Subcutaneous abdominal adipose tissue (tissue), 5 donors: ENCODE measurements around the gene UBE2D2.
"Not testable (repeated sequence)": the region's sequence is repeated elsewhere in the genome, so short reads cannot be mapped to it uniquely, and the experiment has no call there.

Experiments
- H3K27ac ChIP-seq: one replicate; pipeline ENCODE4 v1.7.0; 2013; ENCODE audit warnings: low read depth, mild to moderate bottlenecking, inconsistent platforms, low read length, moderate library complexity
- H3K27me3 ChIP-seq, 5 donors: one replicate each; pipeline ENCODE4 v1.7.0; 2013; ENCODE audit warnings: low read length in 5 of 5, inconsistent platforms in 1 of 5; ENCODE audit not compliant: control insufficient read depth in 5 of 5, insufficient read depth in 4 of 5
- H3K36me3 ChIP-seq, 5 donors: one replicate each; pipeline ENCODE4 v1.7.0; 2013; ENCODE audit warnings: low read length in 5 of 5; ENCODE audit not compliant: control insufficient read depth in 5 of 5, insufficient read depth in 5 of 5
- H3K4me1 ChIP-seq, 5 donors: one replicate each; pipeline ENCODE4 v1.7.0; 2013; ENCODE audit warnings: low read length in 5 of 5, mild to moderate bottlenecking in 3 of 5, moderate library complexity in 1 of 5; ENCODE audit not compliant: control insufficient read depth in 5 of 5, insufficient read depth in 5 of 5
- H3K4me3 ChIP-seq, 5 donors: one replicate each; pipeline ENCODE4 v1.7.0; 2013; ENCODE audit warnings: low read length in 5 of 5, low read depth in 1 of 5
- H3K9ac ChIP-seq, 5 donors: one replicate each; pipeline ENCODE4 v1.7.0; 2013; ENCODE audit warnings: low read length in 5 of 5, mild to moderate bottlenecking in 4 of 5, moderate library complexity in 3 of 5
- H3K9me3 ChIP-seq, 5 donors: one replicate each; pipeline ENCODE4 v1.7.0; 2013; ENCODE audit warnings: low read length in 5 of 5; ENCODE audit not compliant: control insufficient read depth in 5 of 5
- donor health status: healthy.
- donor health status: healthy.
- donor health status: healthy.
- donor health status: healthy.
- donor health status: healthy.

UBE2D2 gene

DNA sequence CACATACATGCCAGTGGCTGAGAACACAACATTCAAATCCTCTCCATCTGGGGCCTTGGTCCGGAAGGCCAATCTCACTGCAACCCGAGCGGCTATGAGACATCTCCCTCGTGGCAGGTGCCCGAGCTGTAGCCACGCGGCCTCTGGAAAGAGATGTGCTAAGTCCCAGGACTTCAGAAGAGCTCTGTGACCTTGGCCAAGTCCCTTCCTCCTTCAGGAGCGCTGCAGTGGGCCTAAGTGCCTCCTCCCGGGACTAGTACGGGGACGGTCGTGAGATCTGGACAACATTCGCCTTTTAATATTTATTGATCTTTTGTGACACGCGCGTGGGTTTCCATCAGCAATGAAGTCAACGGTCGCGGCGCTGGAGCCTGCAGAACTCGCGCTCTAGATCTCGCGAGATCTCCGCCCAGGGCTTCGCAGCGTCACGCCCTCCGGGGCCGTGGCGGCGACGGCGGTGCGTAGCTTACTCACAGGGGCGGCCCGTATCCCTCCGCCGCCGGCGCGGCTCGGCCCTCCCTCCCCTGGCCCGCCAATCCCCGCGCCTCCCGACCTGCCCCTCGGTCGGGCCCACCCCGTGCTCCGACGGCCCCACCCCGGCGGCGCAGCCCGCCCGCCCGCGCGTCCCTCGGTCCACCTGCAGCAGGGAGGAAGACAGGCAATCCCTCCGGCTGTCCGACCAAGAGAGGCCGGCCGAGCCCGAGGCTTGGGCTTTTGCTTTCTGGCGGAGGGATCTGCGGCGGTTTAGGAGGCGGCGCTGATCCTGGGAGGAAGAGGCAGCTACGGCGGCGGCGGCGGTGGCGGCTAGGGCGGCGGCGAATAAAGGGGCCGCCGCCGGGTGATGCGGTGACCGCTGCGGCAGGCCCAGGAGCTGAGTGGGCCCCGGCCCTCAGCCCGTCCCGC is at the start of gene UBE2D2:
Gene UBE2D2 (plus strand): TSS at position 588 of the 903 bp plus-strand sequence. CDS start 453 bp downstream, outside the sequence.
- Histone ChIP-seq H3K27ac (peak within 1 kb of the TSS; percentile 82), H3K9me3 (no peaks in the 10 kb centered on the region), H3K4me1 (peaks cover 11 to 41% (median 35%) of the 10 kb centered on the region in 5 donors), H3K9ac (peak within 1 kb of the TSS; percentile 63 to 97 (median 92)), H3K36me3 (no peaks in the 10 kb centered on the region), H3K27me3 (no peaks in the 10 kb centered on the region), H3K4me3 (peak within 1 kb of the TSS; percentile 84 to 92 (median 87))

DNA sequence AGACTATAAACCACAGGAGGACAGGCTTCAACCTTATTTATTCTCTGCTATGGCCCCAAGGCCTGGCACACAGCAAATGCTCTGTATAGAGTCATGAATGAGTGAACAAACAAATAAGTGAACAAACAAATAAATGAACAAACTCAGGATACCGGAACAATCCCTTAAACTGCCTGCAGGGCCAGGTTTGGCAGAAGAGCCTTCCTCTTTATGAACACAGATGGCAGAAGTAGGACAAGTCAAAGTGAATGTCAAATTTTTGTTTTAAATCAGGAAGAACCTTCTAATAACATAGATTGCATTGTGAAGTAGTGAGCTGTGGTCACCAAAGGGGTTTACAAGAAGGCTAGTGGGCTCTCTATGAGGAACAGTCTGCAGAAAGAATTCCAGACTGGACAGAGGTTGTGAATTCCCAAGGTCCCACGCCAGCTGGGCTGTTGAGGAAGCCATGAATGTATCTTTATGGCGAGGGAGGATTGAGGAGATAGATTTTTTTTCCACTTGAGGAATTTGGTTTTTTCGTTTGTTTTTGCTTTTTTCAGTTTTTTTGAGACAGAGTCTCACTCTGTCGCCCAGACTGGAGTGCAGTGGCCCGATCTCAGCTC is 48.3 kb upstream of the UBE2D2 start:
- Histone ChIP-seq H3K9me3 (no peaks in the 10 kb centered on the region), H3K27me3 (no peaks in the 10 kb centered on the region), H3K4me1 (peaks cover 0 to 6% (median 5%) of the 10 kb centered on the region in 5 donors), H3K36me3 (no peaks in the 10 kb centered on the region), H3K9ac (no peak overlapping the region), H3K4me3 (no peak overlapping the region), H3K27ac (no peak overlapping the region)

DNA sequence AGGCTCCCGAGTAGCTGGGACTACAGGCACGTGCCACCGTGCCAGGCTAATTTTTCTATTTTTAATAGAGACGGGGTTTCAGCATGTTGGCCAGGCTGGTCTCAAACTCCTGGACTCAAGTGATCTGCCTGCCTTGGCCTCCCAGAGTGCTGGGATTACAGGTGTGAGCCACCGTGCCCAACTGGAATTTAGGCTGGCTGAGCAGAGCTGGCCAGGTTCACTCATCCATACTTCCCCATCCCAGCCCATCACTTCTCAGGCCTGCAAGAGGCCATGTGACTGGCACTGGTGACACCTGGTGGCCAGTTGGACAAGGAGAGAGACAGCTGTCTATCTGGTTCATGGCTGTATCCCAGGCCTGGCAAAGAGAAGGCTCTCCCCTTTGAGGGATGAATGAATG is 47.7 kb upstream of the UBE2D2 start:
- not testable (repeated sequence) for H3K27ac ChIP-seq, H3K9ac ChIP-seq, H3K9me3 ChIP-seq, H3K36me3 ChIP-seq, H3K4me1 ChIP-seq, H3K4me3 ChIP-seq, H3K27me3 ChIP-seq

DNA sequence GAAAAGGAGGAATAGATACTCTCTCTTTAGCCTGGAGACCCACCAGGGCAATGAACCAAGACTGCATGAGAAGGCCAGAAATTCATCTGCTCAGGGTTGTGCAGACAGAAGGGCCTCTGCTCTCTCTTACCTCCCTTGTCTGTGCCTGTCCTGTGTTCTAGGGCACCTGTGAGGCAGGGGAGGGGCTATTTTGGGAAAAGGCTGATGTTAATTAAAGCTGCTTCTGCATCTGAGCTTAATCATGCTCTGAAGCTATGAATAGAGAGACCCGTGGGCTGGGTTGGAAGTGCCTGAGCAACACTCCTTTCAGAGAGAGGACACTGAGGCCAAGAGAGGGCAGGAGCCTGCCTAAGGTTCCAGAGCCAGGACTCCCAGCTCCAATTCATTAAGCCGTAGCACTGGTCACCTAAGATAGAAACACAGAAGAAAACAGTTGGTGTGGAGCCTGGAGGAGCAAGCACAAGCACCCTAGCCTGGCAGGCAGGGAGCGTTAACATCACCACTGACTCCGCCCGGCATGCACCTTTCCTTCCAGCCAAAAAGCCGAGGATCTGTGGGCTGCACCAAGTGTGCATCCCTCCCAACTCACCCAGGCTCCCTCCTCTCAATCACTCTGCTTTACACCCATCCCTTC is 47.2 kb upstream of the UBE2D2 start:
- Histone ChIP-seq H3K9me3 (no peaks in the 10 kb centered on the region), H3K9ac (no peak overlapping the region), H3K27ac (no peak overlapping the region), H3K4me1 (peaks cover 0 to 13% (median 12%) of the 10 kb centered on the region in 5 donors), H3K36me3 (no peaks in the 10 kb centered on the region), H3K4me3 (no peak overlapping the region), H3K27me3 (no peaks in the 10 kb centered on the region)

DNA sequence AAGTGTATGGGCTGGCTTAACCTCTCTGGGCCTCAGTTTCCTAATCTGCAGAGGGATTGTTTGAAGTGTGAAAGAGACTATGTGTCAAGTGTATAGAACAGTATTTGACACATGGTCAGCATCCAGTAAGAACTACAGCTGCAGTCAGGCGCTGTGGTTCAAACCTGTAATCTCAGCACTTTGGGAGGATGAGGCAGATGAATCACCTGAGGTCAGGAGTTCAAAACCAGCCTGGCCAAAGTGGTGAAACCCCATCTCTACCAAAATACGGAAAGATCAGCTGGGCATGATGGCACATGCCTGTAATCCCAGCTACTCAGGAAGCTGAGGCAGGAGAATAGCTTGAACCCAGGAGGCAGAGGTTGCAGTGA is 46.7 kb upstream of the UBE2D2 start:
- Histone ChIP-seq H3K27ac (no peak overlapping the region), H3K4me1 (peaks cover 0 to 13% (median 12%) of the 10 kb centered on the region in 5 donors), H3K36me3 (no peaks in the 10 kb centered on the region), H3K9me3 (no peaks in the 10 kb centered on the region), H3K9ac (no peak overlapping the region), H3K27me3 (no peaks in the 10 kb centered on the region), H3K4me3 (no peak overlapping the region)

DNA sequence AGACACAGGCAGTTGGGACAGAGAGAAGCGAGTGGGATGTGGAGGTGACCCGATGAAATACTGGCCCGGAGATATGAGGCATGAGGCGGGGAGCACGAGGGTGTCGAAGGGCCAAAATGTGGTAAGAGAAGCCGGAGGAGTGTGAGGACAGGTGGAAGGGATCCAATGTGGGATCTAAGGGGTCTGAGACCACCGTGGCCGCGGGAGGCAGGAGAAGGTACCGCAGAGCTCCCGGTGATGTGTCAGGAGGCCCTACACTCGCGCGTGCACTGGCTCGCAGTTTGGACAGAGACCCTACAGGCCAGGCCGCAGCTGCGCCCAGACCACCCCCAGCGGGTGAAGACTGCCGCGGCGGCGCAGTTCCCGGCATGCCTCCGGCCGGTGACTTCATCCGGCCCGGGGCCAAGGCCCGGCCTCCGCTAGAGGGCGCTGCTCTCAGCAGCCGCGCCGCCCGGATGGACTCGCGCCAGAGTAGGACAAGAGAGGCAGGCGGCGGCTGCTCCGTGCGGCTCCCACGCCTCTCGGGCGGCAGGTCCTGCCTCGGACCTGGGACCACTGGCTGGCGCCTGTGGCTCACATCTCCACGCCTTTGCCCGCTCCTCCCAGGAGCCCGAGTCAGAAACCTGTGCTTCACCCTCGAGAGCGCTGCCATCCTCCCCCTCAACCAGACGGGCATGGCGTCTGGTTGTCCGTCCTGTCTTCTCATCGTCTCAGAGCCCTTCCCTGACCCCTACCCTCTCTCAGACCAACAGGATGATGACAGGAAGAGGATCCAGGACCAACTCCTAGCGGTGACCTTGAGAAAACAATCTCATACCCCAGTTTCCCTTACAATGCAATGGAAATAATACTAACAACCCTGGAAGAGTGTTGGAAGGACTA is 43.2 kb upstream of the UBE2D2 start:
- H3K9ac ChIP-seq, result peak overlapping the region; percentile 61 to 99 (median 92)
- H3K9me3 ChIP-seq, result no peaks in the 10 kb centered on the region
- H3K27me3 ChIP-seq, result no peaks in the 10 kb centered on the region
- peak overlapping the region; percentile 74 for H3K27ac ChIP-seq
- no peaks in the 10 kb centered on the region for H3K36me3 ChIP-seq
- peak overlapping the region; percentile 69 to 89 (median 81) for H3K4me3 ChIP-seq
- H3K4me1 ChIP-seq, result peaks cover 0 to 12% (median 12%) of the 10 kb centered on the region in 5 donors

DNA sequence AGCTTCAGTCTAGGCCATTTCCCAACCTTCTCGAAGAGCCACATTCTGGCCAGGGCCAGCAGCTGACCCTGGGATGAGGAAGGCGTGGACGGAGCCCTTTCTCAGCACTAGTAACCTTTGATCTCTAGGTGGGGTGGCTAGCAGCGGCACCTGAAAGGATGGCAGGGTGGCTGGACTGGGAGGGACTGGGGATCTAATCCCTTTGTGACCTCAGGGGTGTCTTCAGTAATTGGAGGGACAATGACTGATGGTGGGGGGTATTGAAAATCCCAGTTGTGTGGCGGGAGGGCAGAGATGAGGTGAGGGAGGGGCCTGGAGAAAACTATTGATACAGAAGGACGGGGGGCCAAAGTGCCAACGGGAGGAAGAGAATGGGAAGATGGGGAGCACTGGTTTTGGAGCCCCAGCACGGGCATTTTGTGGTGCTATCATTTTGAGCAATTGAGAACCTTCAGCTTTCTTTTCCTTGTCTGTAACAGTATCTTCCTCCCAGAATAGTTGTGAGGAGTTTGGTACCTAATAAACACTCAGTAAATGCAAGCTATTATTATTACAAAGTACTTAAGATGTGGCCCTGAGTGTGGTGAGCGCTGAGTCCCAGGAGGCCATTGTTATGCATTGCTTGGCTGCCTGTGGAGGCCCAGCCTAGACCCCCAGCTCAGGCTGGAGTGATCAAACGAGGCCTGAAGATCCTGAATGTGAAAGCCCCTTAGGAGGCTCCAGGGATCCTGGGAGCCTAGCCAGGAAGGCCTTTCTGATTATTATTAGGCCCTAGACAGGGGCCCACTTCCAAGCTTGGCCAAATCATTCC is 37.3 kb upstream of the UBE2D2 start:
- no peaks in the 10 kb centered on the region for H3K9me3 ChIP-seq
- no peak overlapping the region for H3K9ac ChIP-seq
- no peaks in the 10 kb centered on the region for H3K36me3 ChIP-seq
- H3K27me3 ChIP-seq, result no peaks in the 10 kb centered on the region
- no peak overlapping the region for H3K27ac ChIP-seq
- no peak overlapping the region for H3K4me3 ChIP-seq
- no peaks in the 10 kb centered on the region for H3K4me1 ChIP-seq

DNA sequence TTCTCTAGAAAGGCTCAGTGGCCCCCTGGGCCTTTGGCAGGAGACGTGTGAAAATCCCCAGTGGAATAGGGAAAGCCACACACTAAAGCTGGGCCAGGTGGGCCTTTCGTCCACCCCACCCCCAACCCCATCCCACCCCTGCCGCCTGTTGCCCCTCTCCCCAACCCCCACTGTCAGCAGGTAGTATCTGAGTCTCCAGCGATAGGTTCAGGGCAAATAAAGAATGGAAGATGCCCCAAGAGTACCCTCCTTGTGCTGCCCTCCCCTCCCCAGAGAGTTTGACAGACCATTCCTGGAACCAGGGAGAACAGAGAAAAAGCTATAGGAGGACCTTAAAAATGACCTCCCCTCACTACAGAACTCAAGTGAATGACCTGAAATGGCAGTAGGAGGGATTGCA is 36.7 kb upstream of the UBE2D2 start:
- Histone ChIP-seq H3K9ac (no peak overlapping the region), H3K9me3 (no peaks in the 10 kb centered on the region), H3K4me3 (no peak overlapping the region), H3K27me3 (no peaks in the 10 kb centered on the region), H3K36me3 (no peaks in the 10 kb centered on the region), H3K4me1 (no peaks in the 10 kb centered on the region), H3K27ac (no peak overlapping the region)

- Histone ChIP-seq H3K27me3 (no peaks in the 10 kb centered on the region), H3K4me3 (no peak overlapping the region), H3K9me3 (no peaks in the 10 kb centered on the region), H3K36me3 (no peaks in the 10 kb centered on the region), H3K4me1 (no peaks in the 10 kb centered on the region), H3K9ac (no peak overlapping the region), H3K27ac (no peak overlapping the region)
These were observed 36.1 kb upstream of the UBE2D2 start for GRCh38 chr5:139524940-139525585.
